Activated naive CD4-positive, alpha-beta T cell treated with anti-CD3 and anti-CD28 coated beads, Interleukin-2, amount 50 U/mL, for 16 hours (primary cell): Measurements from ENCODE around the gene USP44.

Experiments used
- DNase-seq: peaks from one replicate; pipeline ENCODE4 v3.0.0-alpha.2; 2020

USP44 gene

GRCh38 chr12:95548056-95548538 lies 3.2 kb downstream of the USP44 start:
- DNase-seq = peak; percentile 52

- DNase-seq = no peak
Measured at GRCh38 chr12:95547522-95548055, 3.7 kb downstream of the USP44 start.

- no peak for DNase-seq
Measured at GRCh38 chr12:95546491-95546813, 4.8 kb downstream of the USP44 start.

GRCh38 chr12:95545731-95546490 lies 5.4 kb downstream of the USP44 start:
- DNase-seq = no peak

- DNase-seq = no peak
Measured at GRCh38 chr12:95545303-95545702, 6.0 kb downstream of the USP44 start.

- no peak for DNase-seq
Measured at GRCh38 chr12:95544756-95545155, 6.5 kb downstream of the USP44 start.

GRCh38 chr12:95543305-95543704 lies 8.0 kb downstream of the USP44 start:
- no peak for DNase-seq

- no peak for DNase-seq
Measured at GRCh38 chr12:95541436-95541835, 9.8 kb downstream of the USP44 start.

- DNase-seq = no peak
Measured at GRCh38 chr12:95538656-95539055, 12.6 kb downstream of the USP44 start.

- DNase-seq = no peak
Measured at GRCh38 chr12:95538006-95538405, 13.3 kb downstream of the USP44 start.

- no peak for DNase-seq
Measured at GRCh38 chr12:95533985-95534384, 17.3 kb downstream of the USP44 start.

GRCh38 chr12:95532851-95533250 lies 18.4 kb downstream of the USP44 start:
- DNase-seq = no peak

GRCh38 chr12:95529693-95530225 lies 21.5 kb downstream of the USP44 start:
- DNase-seq = no peak

GRCh38 chr12:95528431-95528830 lies 22.8 kb downstream of the USP44 start:
- DNase-seq = no peak

- DNase-seq = no peak
Measured at GRCh38 chr12:95522692-95523091, 28.6 kb downstream of the USP44 start.

GRCh38 chr12:95520816-95521215 lies 30.5 kb downstream of the USP44 start:
- no peak for DNase-seq

- DNase-seq = no peak
Measured at GRCh38 chr12:95518944-95519343, 32.3 kb downstream of the USP44 start.

GRCh38 chr12:95517246-95517645 lies 34.0 kb downstream of the USP44 start:
- no peak for DNase-seq

GRCh38 chr12:95516757-95517156 lies 34.5 kb downstream of the USP44 start:
- DNase-seq = no peak

GRCh38 chr12:95515197-95515596 lies 36.1 kb downstream of the USP44 start:
- DNase-seq = no peak

- DNase-seq = no peak
Measured at GRCh38 chr12:95513599-95513998, 37.7 kb downstream of the USP44 start.

- DNase-seq = no peak
Measured at GRCh38 chr12:95511977-95512376, 39.3 kb downstream of the USP44 start.

- DNase-seq = no peak
Measured at GRCh38 chr12:95509300-95509699, 42.0 kb downstream of the USP44 start.

- DNase-seq = no peak
Measured at GRCh38 chr12:95506707-95507523, 44.4 kb downstream of the USP44 start.
